ENCODE data around the gene FBLIM1.

Gene FBLIM1

GRCh38 chr1:15833069-15833679, 74.6 kb downstream of the FBLIM1 start:
- Mint-ChIP-seq H3K4me3 (peak overlapping the region; percentile 91 to 96), H3K27me3 (no peaks in the 10 kb centered on the region), H3K27ac (peak overlapping the region; percentile 89 to 99), H3K4me1 (peaks cover 58% of the 10 kb centered on the region), H3K9me3 (no peaks in the 10 kb centered on the region)
- ATAC-seq (no peak), DNase-seq (peak; percentile 26 to 63)

GRCh38 chr1:15833842-15834405, 75.3 kb downstream of the FBLIM1 start:
- peak overlapping the region; percentile 99 for H3K27ac Mint-ChIP-seq
- ATAC-seq (no peak), DNase-seq (no peak)
- H3K4me1 Mint-ChIP-seq = peaks cover 63% of the 10 kb centered on the region
- no peaks in the 10 kb centered on the region for H3K27me3 Mint-ChIP-seq
- peak overlapping the region; percentile 91 to 96 for H3K4me3 Mint-ChIP-seq
- H3K9me3 Mint-ChIP-seq = no peaks in the 10 kb centered on the region

- DNase-seq = peak; percentile 92 to 94
- no peaks in the 10 kb centered on the region for H3K27me3 Mint-ChIP-seq
- peaks cover 58% of the 10 kb centered on the region for H3K4me1 Mint-ChIP-seq
- H3K27ac Mint-ChIP-seq = peak overlapping the region; percentile 99
- no peaks in the 10 kb centered on the region for H3K9me3 Mint-ChIP-seq
- ATAC-seq = peak; percentile 72
- peak overlapping the region; percentile 91 to 96 for H3K4me3 Mint-ChIP-seq
Observed at GRCh38 chr1:15834406-15835204, 76.0 kb downstream of the FBLIM1 start.

GRCh38 chr1:15835205-15835740, 76.7 kb downstream of the FBLIM1 start:
- peak overlapping the region; percentile 99 for H3K27ac Mint-ChIP-seq
- DNase-seq = no peak
- H3K4me3 Mint-ChIP-seq = peak overlapping the region; percentile 91 to 96
- no peaks in the 10 kb centered on the region for H3K9me3 Mint-ChIP-seq
- H3K4me1 Mint-ChIP-seq = peaks cover 51% of the 10 kb centered on the region
- peak; percentile 29 for ATAC-seq
- no peaks in the 10 kb centered on the region for H3K27me3 Mint-ChIP-seq

- ATAC-seq (peak; percentile 45), DNase-seq (peak; percentile 98 to 99)
- peak overlapping the region; percentile 99 for H3K27ac Mint-ChIP-seq
- H3K9me3 Mint-ChIP-seq = no peaks in the 10 kb centered on the region
- H3K27me3 Mint-ChIP-seq = no peaks in the 10 kb centered on the region
- peak overlapping the region; percentile 91 to 96 for H3K4me3 Mint-ChIP-seq
- H3K4me1 Mint-ChIP-seq = peaks cover 45% of the 10 kb centered on the region
Observed at GRCh38 chr1:15835741-15836510, 77.3 kb downstream of the FBLIM1 start.
